Femur (tissue), 1 donor: ENCODE data around the gene LIPA.
"Not testable (repeated sequence)": the region's sequence is repeated elsewhere in the genome, so short reads cannot be mapped to it uniquely, and the experiment has no call there.

Experiments used
- DNase-seq: peaks from one replicate; pipeline ENCODE4 v3.0.0-alpha.2; 2017

The LIPA gene

GRCh38 chr10:89251409-89252224 is at the start of gene LIPA:
TSS of gene LIPA (minus strand) at chr10:89251775. CDS start at chr10:89247648, 4,127 bp downstream.
- peak; percentile 98 for DNase-seq

- peak; percentile 44 for DNase-seq
These were observed 49.7 kb upstream of the LIPA start for GRCh38 chr10:89301232-89301631.

GRCh38 chr10:89299031-89299430 is 47.5 kb upstream of the LIPA start:
- DNase-seq, result no peak

GRCh38 chr10:89297791-89298190 is 46.2 kb upstream of the LIPA start:
- DNase-seq, result no peak

GRCh38 chr10:89297356-89297755 is 45.8 kb upstream of the LIPA start:
- no peak for DNase-seq

GRCh38 chr10:89296220-89296648 is 44.7 kb upstream of the LIPA start:
- no peak for DNase-seq

- no peak for DNase-seq
These were observed 44.0 kb upstream of the LIPA start for GRCh38 chr10:89295597-89295996.

- DNase-seq, result no peak
These were observed 43.2 kb upstream of the LIPA start for GRCh38 chr10:89294721-89295239.

- not testable (repeated sequence) for DNase-seq
These were observed 33.7 kb upstream of the LIPA start for GRCh38 chr10:89285303-89285702.

- not testable (repeated sequence) for DNase-seq
These were observed 33.1 kb upstream of the LIPA start for GRCh38 chr10:89284711-89285110.

GRCh38 chr10:89283936-89284475 is 32.4 kb upstream of the LIPA start:
- peak; percentile 83 for DNase-seq

GRCh38 chr10:89283025-89283935 is 31.7 kb upstream of the LIPA start:
- DNase-seq, result peak; percentile 44

- no peak for DNase-seq
These were observed 30.2 kb upstream of the LIPA start for GRCh38 chr10:89281606-89282395.

- DNase-seq, result no peak
These were observed 28.9 kb upstream of the LIPA start for GRCh38 chr10:89280508-89280907.

GRCh38 chr10:89279421-89279869 is 27.9 kb upstream of the LIPA start:
- no peak for DNase-seq

- DNase-seq, result no peak
These were observed 27.4 kb upstream of the LIPA start for GRCh38 chr10:89278900-89279392.

GRCh38 chr10:89278034-89278535 is 26.5 kb upstream of the LIPA start:
- peak; percentile 74 for DNase-seq

- no peak for DNase-seq
These were observed 23.8 kb upstream of the LIPA start for GRCh38 chr10:89275383-89275782.

- DNase-seq, result no peak
These were observed 23.4 kb upstream of the LIPA start for GRCh38 chr10:89274928-89275327.

GRCh38 chr10:89273680-89274079 is 22.1 kb upstream of the LIPA start:
- DNase-seq, result no peak

- DNase-seq, result no peak
These were observed 20.0 kb upstream of the LIPA start for GRCh38 chr10:89271532-89271931.

- DNase-seq, result no peak
These were observed 18.5 kb upstream of the LIPA start for GRCh38 chr10:89270153-89270483.
